H1 (cell line): Measurements from ENCODE around the gene TTC28. TPM values are rescaled to one million over a fixed set of nuclear protein-coding genes. Genes with fewer than 3 reads are reported as not detected.

ENCODE experiments used
- CBX5 ChIP-seq: fragments of 300-800, 300-1000 bp; sonication (generic); IDR thresholded peaks from 2 replicates; pipeline ENCODE4 v1.7.1; 2016; ENCODE audit warnings: antibody characterized with exemption, low read length, low read depth
- GTF2F1 ChIP-seq: IDR thresholded peaks from 2 replicates; pipeline ENCODE4 v1.6.1; 2012; ENCODE audit warnings: low read depth, low read length, improper control_type of control experiment, borderline replicate concordance
- JUN ChIP-seq: IDR thresholded peaks from 2 replicates; pipeline ENCODE4 v1.6.1; 2011; ENCODE audit warnings: low read depth, mild to moderate bottlenecking, improper control_type of control experiment, low read length
- POLR2AphosphoS5 ChIP-seq: IDR thresholded peaks from 2 replicates; pipeline ENCODE4 v1.6.1; 2011; ENCODE audit warnings: low read depth, low read length
- TBP ChIP-seq: IDR thresholded peaks from 2 replicates; pipeline ENCODE4 v1.6.1; 2011; ENCODE audit warnings: low read depth, low read length, improper control_type of control experiment
- polyA plus RNA-seq, 7 experiments: library from polyadenylated mRNA; depleted of rRNA in 3 of 7; stranded (reverse) in 5 of 7; unstranded in 2 of 7; fragments of >200 nt in 5 of 7; fragments of 200-250 nt in 2 of 7; gene quantifications; 1 replicate in 5 of 7; 2 replicates in 1 of 7; 4 replicates in 1 of 7; pipeline versions ENCODE4 v1.2.1 to v1.2.3, GENCODE V29; 2011 to 2013; ENCODE audit warnings: missing spikeins in 2 of 7, mixed read lengths in 2 of 7
- total RNA-seq: library from RNA; stranded (reverse); fragmentation: NEBNext Ultra II Directional; extraction: Animal tissue kit (Norgen Biotek cat#: 25700); gene quantifications from 2 replicates; pipeline ENCODE4 v1.2.1, GENCODE V29; 2021
- TF ChIP-seq, protein P1 (sequence below), 3 experiments: IDR thresholded peaks; 1 replicate in 2 of 3; 2 replicates in 1 of 3; pipeline versions ENCODE4 v1.5.1 to v1.6.1; 2011; ENCODE audit warnings: low read length in 3 of 3, mild to moderate bottlenecking in 3 of 3, inconsistent platforms in 2 of 3, low read depth in 1 of 3, moderate library complexity in 1 of 3; ENCODE audit not compliant: insufficient read depth in 1 of 3; ENCODE audit errors: control extremely low read depth in 1 of 3

Gene TTC28
- total and polyA plus RNA-seq, 2 of the 8 experiments (the other 6 are each of a cell fraction or from before 2014, with no cell fraction given), result 2.6 to 12.6 TPM

DNA sequence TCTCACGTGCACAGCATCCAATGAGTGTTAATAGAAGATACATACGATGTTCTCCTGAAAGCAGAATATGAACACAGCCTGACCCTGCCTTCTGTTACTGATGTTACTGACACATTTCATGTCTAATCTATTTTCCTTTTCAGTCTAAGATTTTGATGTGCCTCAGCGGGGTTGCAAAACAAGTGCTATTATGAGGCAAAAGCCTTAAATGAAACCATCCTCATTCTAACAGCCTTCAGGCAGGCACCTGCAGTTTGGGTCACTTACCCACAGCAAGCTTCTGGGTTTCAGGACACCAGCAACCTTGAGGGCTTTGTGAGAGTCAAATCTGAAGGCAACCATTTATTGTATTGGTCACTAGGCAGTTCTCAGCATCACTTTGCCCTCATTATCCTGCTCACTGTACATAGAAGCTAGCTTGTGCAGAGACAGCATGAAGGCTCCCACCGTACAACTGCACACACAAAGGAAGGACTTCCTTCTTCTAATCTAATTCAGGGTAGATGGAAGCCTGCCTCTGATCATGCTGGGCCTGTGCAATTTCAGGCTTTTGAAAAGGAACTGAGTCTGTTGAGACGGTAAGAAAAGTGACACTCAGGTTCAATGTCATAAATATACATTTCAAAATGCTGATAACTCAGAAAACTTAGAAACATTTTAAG lies 577.4 kb downstream of the TTC28 start (continued):
- TF ChIP-seq TBP, result no peak
- TF ChIP-seq JUN, result no peak
- TF ChIP-seq POLR2AphosphoS5, result no peak
- TF ChIP-seq, protein P1, sequence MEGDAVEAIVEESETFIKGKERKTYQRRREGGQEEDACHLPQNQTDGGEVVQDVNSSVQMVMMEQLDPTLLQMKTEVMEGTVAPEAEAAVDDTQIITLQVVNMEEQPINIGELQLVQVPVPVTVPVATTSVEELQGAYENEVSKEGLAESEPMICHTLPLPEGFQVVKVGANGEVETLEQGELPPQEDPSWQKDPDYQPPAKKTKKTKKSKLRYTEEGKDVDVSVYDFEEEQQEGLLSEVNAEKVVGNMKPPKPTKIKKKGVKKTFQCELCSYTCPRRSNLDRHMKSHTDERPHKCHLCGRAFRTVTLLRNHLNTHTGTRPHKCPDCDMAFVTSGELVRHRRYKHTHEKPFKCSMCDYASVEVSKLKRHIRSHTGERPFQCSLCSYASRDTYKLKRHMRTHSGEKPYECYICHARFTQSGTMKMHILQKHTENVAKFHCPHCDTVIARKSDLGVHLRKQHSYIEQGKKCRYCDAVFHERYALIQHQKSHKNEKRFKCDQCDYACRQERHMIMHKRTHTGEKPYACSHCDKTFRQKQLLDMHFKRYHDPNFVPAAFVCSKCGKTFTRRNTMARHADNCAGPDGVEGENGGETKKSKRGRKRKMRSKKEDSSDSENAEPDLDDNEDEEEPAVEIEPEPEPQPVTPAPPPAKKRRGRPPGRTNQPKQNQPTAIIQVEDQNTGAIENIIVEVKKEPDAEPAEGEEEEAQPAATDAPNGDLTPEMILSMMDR (IDR thresholded peaks at IDR 0.05; ENCODE audit: control extremely low read depth in 1 of 3, insufficient read depth in 1 of 3, low read depth in 1 of 3, low read length in 3 of 3), result no peak
- TF ChIP-seq CBX5, result no peak
- no peak for TF ChIP-seq GTF2F1
